SJSA1 (cell line): ENCODE results near the gene WSB1. TPM values are rescaled to one million over a fixed set of nuclear protein-coding genes. Genes with fewer than 3 reads are reported as not detected.
"Not testable (repeated sequence)": the region's sequence is repeated elsewhere in the genome, so short reads cannot be mapped to it uniquely, and the experiment has no call there.

Experiments
- DNase-seq, 2 experiments: peaks; one replicate each; pipeline ENCODE4 v3.0.0-alpha.2; 2015 to 2020; ENCODE audit warnings: low spot score in 2 of 2, low read depth in 1 of 2
- H3K27ac ChIP-seq: fragments of 250-450 bp; sonication (Bioruptor Pico); 2 replicates; pipeline ENCODE4 v1.5.1; 2020; ENCODE audit warnings: mild to moderate bottlenecking, moderate library complexity
- H3K27me3 ChIP-seq: fragments of 250-450 bp; sonication (Bioruptor Pico); replicated peaks from 2 replicates; pipeline ENCODE4 v1.5.1; 2020; ENCODE audit warnings: mild to moderate bottlenecking, moderate library complexity
- H3K36me3 ChIP-seq: fragments of 250-450 bp; sonication (Bioruptor Pico); 2 replicates; pipeline ENCODE4 v1.5.1; 2020; ENCODE audit warnings: mild to moderate bottlenecking
- H3K4me1 ChIP-seq: fragments of 250-450 bp; sonication (Bioruptor Pico); replicated peaks from 2 replicates; pipeline ENCODE4 v1.6.1; 2021; ENCODE audit warnings: mild to moderate bottlenecking
- H3K4me3 ChIP-seq: fragments of 250-450 bp; sonication (Bioruptor Pico); 2 replicates; pipeline ENCODE4 v1.5.1; 2020; ENCODE audit warnings: mild to moderate bottlenecking
- H3K9me3 ChIP-seq: fragments of 250-450 bp; sonication (Bioruptor Pico); replicated peaks from 2 replicates; pipeline ENCODE4 v1.5.1; 2020; ENCODE audit warnings: mild to moderate bottlenecking
- total RNA-seq: library from RNA; depleted of rRNA; stranded (reverse); fragments of >200 nt; shearing (Covaris generic); gene quantifications from 2 replicates; pipeline ENCODE4 v1.2.3, GENCODE V29; 2014

Gene WSB1
- total RNA-seq, 1 experiment from 2014 or later: 55.3 TPM

DNA sequence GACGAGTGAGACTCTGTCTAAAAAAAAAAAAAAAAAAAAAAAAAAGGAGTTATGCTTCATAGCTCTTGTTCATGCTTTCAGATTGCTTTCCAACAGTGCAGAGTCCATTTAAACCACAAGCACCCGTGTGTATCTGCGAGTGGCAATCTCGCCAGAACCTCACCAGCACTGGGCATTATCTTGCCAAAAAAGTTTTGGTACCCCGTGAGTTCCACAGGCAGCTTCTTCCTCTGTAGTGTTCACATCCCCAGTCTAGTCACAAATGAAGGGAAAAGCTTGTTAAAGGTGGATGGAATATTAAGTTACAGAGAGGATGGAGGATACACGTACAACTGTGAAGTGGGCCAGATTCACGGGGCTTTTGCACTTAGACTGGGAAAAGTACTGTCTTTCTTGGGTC, 33.5 kb downstream of the WSB1 start:
- Histone ChIP-seq H3K4me3 (no peak overlapping the region), H3K4me1 (peaks cover 3% of the 10 kb centered on the region), H3K27me3 (no peaks in the 10 kb centered on the region), H3K9me3 (no peaks in the 10 kb centered on the region), H3K36me3 (no peaks in the 10 kb centered on the region), H3K27ac (no peak overlapping the region)
- no peak for DNase-seq

DNA sequence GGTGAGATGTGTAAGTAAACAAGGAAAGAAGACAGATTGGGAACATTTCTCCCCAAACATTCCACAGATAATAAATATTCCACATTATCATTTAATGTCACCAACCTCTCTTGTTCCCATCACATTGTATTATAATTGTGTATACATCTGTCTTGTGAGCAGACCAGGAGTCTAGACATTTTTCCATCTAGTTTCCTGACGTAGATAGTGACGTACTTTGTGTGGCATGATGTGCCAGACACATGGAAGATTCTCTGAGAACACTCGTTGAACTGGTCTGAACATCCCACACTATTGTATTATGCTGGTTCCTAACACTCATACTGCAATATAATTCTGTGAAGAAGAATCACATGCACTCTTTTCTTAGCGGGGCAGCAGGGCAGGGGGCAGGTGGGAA, 34.0 kb downstream of the WSB1 start:
- no peaks in the 10 kb centered on the region for H3K36me3 ChIP-seq
- no peak overlapping the region for H3K4me3 ChIP-seq
- no peak for DNase-seq
- H3K9me3 ChIP-seq: no peaks in the 10 kb centered on the region
- no peaks in the 10 kb centered on the region for H3K27me3 ChIP-seq
- no peak overlapping the region for H3K27ac ChIP-seq
- H3K4me1 ChIP-seq: peaks cover 7% of the 10 kb centered on the region

DNA sequence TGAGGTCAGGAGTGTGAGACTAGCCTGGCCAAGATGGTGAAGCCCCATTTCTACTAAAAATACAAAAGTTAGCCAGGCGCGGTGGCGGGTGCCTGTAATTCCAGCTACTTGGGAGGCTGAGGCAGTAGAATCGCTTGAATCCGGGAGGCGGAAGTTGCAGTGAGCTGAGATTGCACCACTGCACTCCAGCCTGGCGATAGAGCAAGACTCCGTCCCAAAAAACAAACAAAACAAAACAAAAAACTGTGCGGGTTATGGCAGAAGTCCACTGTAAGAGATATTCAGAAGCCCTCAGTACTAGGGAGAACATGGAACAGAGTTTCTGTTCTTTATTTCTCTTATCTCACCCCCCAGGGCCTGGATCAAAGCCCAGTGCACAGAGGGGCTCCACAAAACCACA, 34.8 kb downstream of the WSB1 start:
- H3K36me3 ChIP-seq, H3K9me3 ChIP-seq, H3K4me3 ChIP-seq, H3K27me3 ChIP-seq, DNase-seq, H3K27ac ChIP-seq: not testable (repeated sequence)
- H3K4me1 ChIP-seq: peaks cover 11% of the 10 kb centered on the region

DNA sequence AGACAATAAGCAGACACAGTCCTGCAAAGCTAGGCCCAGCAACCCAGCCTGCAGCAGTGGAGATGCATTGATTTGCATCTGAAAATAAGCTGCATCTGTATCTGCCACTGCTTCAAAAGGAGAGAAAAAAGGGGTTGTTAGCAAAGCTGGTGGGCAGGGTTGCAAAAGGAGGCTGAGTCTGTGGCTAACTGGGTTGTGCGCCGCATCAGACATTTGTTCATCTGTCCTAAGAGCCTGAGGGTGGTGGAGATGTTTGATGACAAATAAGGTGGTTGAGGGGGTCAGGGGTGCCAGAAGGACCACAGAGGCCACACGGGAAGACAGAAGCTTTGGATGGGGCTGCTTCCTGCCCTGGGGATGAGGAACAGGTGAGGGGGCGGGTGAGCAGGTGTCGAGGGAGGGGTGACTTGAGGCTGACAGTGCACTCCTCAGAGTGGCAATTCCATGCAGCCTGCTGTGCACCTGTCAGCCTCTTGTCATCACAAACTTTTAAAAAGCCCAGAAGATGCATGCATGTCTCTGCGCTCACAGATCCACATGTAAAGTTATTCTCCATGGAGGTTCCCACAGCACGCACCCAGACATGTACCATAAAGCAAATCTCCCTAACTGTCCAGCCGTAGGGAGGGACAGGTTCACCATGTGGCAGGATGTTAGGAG, 35.4 kb downstream of the WSB1 start:
- Histone ChIP-seq H3K27ac (no peak overlapping the region), H3K4me3 (no peak overlapping the region), H3K36me3 (no peaks in the 10 kb centered on the region), H3K4me1 (peaks cover 11% of the 10 kb centered on the region), H3K9me3 (no peaks in the 10 kb centered on the region), H3K27me3 (no peaks in the 10 kb centered on the region)
- no peak for DNase-seq

DNA sequence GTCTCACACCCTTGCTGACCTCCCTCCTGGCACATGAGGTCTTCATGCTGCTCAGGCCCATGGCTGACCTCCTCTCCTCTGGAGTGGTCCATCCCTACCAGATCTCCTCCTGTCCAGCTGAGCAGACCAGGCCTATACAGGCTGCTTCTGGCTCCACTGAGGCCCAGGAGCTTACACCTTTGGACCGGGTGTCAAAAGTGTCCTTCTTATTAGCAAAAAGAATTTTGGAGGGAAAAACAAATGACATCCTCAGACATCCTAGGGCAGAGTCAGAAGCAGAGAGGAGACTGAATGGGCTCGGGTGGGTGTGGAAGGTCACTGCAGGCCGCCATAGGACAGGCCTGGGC, 38.1 kb downstream of the WSB1 start:
- peak in 1 of 2 experiments; percentile 8 for DNase-seq
- no peak overlapping the region for H3K4me3 ChIP-seq
- H3K36me3 ChIP-seq: no peaks in the 10 kb centered on the region
- H3K4me1 ChIP-seq: peaks cover 11% of the 10 kb centered on the region
- no peak overlapping the region for H3K27ac ChIP-seq
- no peaks in the 10 kb centered on the region for H3K27me3 ChIP-seq
- H3K9me3 ChIP-seq: no peaks in the 10 kb centered on the region

DNA sequence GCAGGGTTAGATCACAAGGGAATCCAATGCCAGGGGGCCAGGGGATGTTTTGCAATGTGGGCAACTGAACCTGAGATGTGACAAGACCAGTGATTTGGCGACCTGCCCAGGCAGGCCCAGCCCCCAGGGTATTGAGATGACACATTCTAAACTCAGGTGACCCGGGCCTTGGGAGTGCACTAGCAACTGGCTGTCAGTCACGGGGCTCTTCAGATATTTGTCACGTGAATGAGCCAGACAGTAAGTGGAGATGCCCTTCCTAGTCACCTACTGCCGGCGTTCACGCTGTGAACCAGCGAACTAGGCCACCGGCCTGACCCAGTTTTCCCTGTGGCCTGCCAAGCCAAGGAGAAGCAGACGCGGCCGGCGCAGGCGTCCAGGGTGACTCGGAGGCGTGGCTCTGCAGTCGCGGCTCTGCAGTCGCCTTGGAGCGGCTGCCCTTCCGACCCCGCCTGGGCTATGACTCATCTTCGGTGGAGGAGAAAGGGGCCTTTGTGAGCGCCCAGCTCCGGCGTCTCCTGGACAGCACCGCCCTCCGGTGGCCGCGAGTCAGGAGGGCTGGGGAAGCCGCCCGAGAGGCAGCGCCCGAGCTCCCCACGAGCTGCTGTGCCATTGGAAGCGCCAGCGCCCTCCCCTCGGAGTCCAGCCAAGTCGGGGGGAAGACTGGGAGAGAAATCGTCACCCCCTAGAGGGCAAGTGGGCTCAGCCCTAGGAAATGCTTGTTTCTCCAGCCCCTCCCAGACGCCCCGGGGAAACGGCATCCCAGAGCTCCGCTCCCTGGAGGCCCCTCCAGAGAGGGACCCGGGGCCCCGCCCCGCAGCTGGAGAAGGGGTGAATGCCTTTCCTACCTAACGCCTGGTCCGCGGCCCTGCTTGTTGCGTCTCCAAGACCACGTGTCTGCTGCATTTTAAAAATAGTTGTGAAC, 38.8 kb downstream of the WSB1 start:
- DNase-seq: peak; percentile 98 to 99
- Histone ChIP-seq H3K36me3 (no peaks in the 10 kb centered on the region), H3K4me3 (peak overlapping the region; percentile 31), H3K9me3 (no peaks in the 10 kb centered on the region), H3K27ac (peak overlapping the region; percentile 37), H3K27me3 (no peaks in the 10 kb centered on the region), H3K4me1 (peaks cover 11% of the 10 kb centered on the region)

DNA sequence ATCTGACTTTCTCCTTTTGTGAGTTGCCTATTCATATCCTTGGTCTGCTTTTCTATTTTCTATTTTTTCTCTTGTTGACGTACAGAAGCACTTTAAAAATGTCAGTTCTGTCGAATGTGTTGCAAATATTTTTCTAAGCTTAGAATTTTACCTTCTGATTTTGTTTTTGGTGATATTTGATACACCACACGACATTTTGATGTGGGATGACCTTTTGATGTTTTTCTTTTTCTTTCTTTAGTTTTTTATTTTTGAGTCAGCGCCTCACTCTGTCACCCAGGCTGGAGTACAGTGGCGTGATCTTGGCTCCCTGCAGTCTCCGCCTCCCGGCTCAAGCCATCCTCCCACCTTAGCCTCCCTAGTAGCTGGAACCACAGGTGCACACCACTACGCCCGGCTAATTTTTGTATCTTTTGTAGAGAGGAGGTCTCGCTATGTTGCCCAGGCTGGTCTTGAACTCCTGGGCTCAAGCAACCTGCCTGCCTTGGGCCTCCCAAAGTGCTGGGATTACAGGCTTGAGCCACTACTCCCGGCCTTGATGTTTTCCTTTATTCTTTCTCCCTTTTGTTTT, 39.6 kb downstream of the WSB1 start:
- no peaks in the 10 kb centered on the region for H3K27me3 ChIP-seq
- peaks cover 11% of the 10 kb centered on the region for H3K4me1 ChIP-seq
- H3K9me3 ChIP-seq: no peaks in the 10 kb centered on the region
- peak overlapping the region; percentile 19 for H3K27ac ChIP-seq
- H3K36me3 ChIP-seq: no peaks in the 10 kb centered on the region
- peak in 1 of 2 experiments; percentile 28 for DNase-seq
- peak overlapping the region; percentile 31 for H3K4me3 ChIP-seq

DNA sequence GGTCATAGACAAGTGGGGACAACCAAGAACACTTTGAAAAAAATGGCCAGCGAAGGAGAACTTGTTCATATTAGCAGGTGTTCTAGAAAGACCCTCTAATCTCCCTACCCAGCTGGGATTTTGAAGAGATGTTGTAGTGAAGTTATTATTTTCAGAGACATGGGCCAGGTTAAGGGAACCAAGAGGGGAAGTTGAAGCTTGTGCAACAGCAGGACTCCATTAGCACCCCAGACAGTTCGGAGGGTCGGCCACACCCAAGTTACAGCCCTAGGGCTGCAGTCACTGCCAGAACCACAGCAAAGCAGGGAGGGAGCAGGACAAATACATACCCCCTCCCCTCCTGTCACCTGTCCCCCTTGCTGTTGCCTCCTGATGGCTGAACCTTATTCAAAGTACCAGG, 42.3 kb downstream of the WSB1 start:
- H3K36me3 ChIP-seq: no peaks in the 10 kb centered on the region
- no peaks in the 10 kb centered on the region for H3K27me3 ChIP-seq
- no peak overlapping the region for H3K27ac ChIP-seq
- no peak overlapping the region for H3K4me3 ChIP-seq
- no peaks in the 10 kb centered on the region for H3K9me3 ChIP-seq
- H3K4me1 ChIP-seq: peaks cover 15% of the 10 kb centered on the region
- no peak for DNase-seq

DNA sequence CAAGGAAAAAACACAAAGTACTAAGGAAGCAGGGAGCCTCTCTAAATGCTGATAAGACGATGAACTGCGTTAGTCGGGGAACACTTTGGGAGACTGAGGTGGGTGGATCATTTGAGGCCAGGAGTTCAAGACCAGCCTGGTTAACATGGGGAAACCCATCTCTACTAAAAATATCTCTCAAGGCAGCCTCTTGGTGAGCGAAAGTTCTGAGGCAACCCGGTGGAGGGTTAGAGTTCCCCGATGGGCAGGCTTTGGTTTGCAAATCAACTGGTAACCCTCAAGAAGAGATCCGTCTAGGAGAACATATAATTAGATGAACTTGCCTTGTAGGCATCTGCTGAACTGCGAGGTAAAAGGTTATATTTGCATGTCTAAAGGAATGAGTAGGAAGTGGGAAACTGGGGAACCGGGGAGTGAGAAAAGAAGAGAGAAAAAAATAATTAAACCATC, 44.6 kb downstream of the WSB1 start:
- Histone ChIP-seq H3K27me3 (no peaks in the 10 kb centered on the region), H3K27ac (no peak overlapping the region), H3K9me3 (no peaks in the 10 kb centered on the region), H3K4me1 (0 out of 2 replicates have a peak, but pooled peaks cover 5% of the 10 kb centered on the region), H3K36me3 (no peaks in the 10 kb centered on the region), H3K4me3 (no peak overlapping the region)
- no peak for DNase-seq

DNA sequence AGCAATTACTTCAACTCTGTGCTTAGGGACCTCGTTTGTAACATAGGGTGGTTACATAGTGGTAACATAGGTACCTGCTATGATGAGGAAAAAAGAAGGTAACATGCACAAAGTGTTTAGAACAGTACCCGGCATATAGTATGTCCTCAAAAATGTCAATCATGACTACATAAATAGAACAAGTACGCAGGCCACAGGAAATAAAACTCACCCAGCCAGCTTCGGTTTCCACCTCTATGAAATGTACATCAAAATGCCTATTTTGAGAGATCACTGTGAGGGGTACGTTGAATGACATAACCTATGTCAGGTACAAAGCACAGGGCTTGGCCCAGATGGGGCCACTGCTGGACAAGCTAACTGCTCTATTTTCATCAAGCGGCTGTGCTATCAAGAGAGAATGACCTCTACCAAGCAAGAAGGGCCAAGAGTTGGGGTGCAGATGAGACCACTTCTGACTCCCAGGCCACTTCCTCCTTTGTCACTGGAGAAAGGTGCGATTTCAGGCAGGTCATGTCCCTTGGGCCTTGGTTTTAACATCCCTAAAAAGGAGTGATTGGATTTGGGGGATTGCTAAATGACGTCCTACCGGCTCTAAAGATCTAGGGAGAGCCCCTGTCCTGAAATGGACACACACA, 45.4 kb downstream of the WSB1 start:
- Histone ChIP-seq H3K4me3 (no peak overlapping the region), H3K9me3 (no peaks in the 10 kb centered on the region), H3K27ac (no peak overlapping the region), H3K36me3 (no peaks in the 10 kb centered on the region), H3K27me3 (no peaks in the 10 kb centered on the region), H3K4me1 (0 out of 2 replicates have a peak, but pooled peaks cover 3% of the 10 kb centered on the region)
- DNase-seq: no peak

DNA sequence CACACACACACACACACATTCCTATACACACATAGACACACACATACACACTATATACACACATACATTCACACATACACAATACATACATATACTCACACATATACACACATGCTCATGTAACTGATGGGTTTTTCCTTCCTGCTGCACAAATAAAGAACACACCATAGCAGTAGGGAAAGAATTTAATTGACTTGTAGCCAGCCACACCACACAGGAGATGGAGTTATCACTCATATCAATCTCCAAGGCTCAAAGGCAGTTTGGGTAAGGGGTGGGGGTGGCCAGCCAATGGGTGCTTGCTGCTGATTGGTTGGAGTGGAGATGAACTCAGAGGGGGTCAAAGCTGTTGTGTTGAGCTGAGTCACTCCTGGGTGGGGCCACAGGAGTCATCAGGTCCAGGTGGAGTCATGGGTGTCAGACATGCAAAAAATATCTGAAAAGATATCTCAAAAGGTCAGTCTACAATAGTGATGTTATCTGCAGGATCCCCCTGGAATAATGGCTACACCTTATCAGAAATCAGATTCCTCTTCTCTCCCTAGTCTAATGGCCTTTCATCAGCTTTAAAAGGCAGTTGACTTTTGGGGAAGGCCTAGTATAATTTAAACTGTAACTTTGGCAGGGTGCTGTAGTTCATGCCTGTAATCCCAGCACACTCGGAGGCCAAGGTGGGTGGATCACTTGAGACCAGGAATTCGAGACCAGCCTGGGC, 46.1 kb downstream of the WSB1 start:
- no peak for DNase-seq
- Histone ChIP-seq H3K4me1 (0 out of 2 replicates have a peak, but pooled peaks cover 3% of the 10 kb centered on the region), H3K9me3 (no peaks in the 10 kb centered on the region), H3K27me3 (no peaks in the 10 kb centered on the region), H3K36me3 (no peaks in the 10 kb centered on the region), H3K4me3 (no peak overlapping the region), H3K27ac (no peak overlapping the region)

DNA sequence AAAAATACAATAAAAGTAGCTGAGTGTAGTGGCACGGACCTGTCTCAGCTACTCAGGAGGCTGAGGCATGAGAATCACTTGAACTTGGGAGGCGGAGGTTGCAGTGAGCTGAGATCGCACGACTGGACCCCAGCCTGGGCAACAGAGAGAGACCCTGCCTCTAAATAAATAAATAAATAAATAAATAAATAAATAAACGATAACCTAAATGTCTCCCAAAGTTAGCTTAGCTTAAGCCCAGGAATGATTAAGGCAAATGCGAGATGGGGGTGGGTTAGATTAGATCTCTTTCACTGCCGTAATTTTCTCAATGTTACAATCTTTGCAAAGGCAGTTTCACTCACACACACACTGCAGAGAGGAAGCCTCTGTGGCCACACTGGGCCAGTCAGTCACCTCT, 46.7 kb downstream of the WSB1 start:
- Histone ChIP-seq H3K27me3 (no peaks in the 10 kb centered on the region), H3K9me3 (no peaks in the 10 kb centered on the region), H3K27ac (no peak overlapping the region), H3K4me3 (no peak overlapping the region), H3K36me3 (no peaks in the 10 kb centered on the region), H3K4me1 (0 out of 2 replicates have a peak, but pooled peaks cover 3% of the 10 kb centered on the region)
- no peak for DNase-seq

DNA sequence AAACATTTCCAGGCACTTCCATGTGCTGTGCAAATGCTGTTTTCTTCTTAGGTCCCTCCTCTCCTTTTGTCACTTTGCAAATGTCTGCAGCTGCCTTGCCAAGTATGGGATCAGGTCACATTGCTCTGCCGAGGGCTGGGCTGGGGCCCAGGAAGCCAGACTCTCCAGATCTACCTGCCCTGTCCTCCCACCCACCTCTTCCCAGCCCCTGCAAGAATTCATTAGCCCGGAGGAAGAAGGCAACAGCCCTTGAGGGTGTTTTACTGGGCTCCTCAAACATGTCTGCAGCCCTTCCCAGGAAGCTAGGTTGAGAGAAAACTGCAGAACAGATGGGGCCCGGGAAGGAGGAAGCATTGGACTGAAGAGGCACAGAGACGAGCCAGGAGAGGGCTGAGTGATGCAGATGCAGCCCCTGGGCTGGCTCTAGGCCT, 47.1 kb downstream of the WSB1 start:
- H3K36me3 ChIP-seq: no peaks in the 10 kb centered on the region
- DNase-seq: no peak
- no peaks in the 10 kb centered on the region for H3K27me3 ChIP-seq
- H3K4me3 ChIP-seq: no peak overlapping the region
- H3K9me3 ChIP-seq: no peaks in the 10 kb centered on the region
- 0 out of 2 replicates have a peak, but pooled peaks cover 3% of the 10 kb centered on the region for H3K4me1 ChIP-seq
- no peak overlapping the region for H3K27ac ChIP-seq
